IPS DF 19.7 (cell line): ENCODE data around the gene GALR1.

Experiments used
- DNase-seq: peaks from one replicate; pipeline ENCODE4 v3.0.0-alpha.2; 2013; ENCODE audit warnings: low read depth, low spot score

GALR1 gene

GRCh38 chr18:77321823-77322805, 72.5 kb downstream of the GALR1 start:
- no peak for DNase-seq

GRCh38 chr18:77323640-77324299, 74.1 kb downstream of the GALR1 start:
- DNase-seq = no peak
